GM23338 (cell line): ENCODE results near the gene DOK7. TPM values are rescaled to one million over a fixed set of nuclear protein-coding genes. Genes with fewer than 3 reads are reported as not detected.

Experiments used
- ATAC-seq: fragments of 200-7000 bp; cut with Tn5 transposase; 3 replicates; pipeline ENCODE4 v1.9.1; 2020
- DNase-seq: peaks from one replicate; pipeline ENCODE4 v3.0.0-alpha.2; 2015; ENCODE audit warnings: low spot score
- H2AFZ ChIP-seq: fragments of 200-600 bp; sonication (generic); 2 replicates; pipeline ENCODE4 v1.8.0; 2016; ENCODE audit warnings: antibody characterized with exemption, mild to moderate bottlenecking, moderate library complexity
- H3F3A ChIP-seq: fragments of 200-600 bp; sonication (generic); replicated peaks from 2 replicates; pipeline ENCODE4 v1.8.0; 2017; ENCODE audit warnings: antibody characterized with exemption, mixed run types, low read depth
- H3K27ac ChIP-seq: fragments of 200-600 bp; sonication (generic); 2 replicates; pipeline ENCODE4 v1.6.1; 2016; ENCODE audit warnings: low read depth
- H3K27me3 ChIP-seq: fragments of 200-600 bp; sonication (generic); 2 replicates; pipeline ENCODE4 v1.8.0; 2016; ENCODE audit warnings: mild to moderate bottlenecking, mixed run types, moderate library complexity; ENCODE audit not compliant: insufficient read depth
- H3K36me3 ChIP-seq: fragments of 200-600 bp; sonication (generic); 2 replicates; pipeline ENCODE4 v1.8.0; 2016; ENCODE audit warnings: mild to moderate bottlenecking; ENCODE audit not compliant: insufficient read depth
- H3K4me1 ChIP-seq: fragments of 200-600 bp; sonication (generic); 2 replicates; pipeline ENCODE4 v1.8.0; 2016; ENCODE audit warnings: mild to moderate bottlenecking, moderate library complexity; ENCODE audit not compliant: insufficient read depth
- H3K4me2 ChIP-seq: fragments of 200-600 bp; sonication (generic); 2 replicates; pipeline ENCODE4 v1.7.1; 2017; ENCODE audit warnings: mixed run types
- H3K4me3 ChIP-seq: fragments of 200-600 bp; sonication (generic); 2 replicates; pipeline ENCODE4 v1.6.1; 2016; ENCODE audit warnings: mixed run types
- H3K79me2 ChIP-seq: fragments of 200-600 bp; sonication (generic); replicated peaks from 2 replicates; pipeline ENCODE4 v1.8.0; 2017; ENCODE audit warnings: mild to moderate bottlenecking; ENCODE audit not compliant: insufficient read depth
- H3K9me2 ChIP-seq: fragments of 200-600 bp; sonication (generic); 2 replicates; pipeline ENCODE4 v1.8.0; 2017; ENCODE audit not compliant: insufficient read depth
- H4K20me1 ChIP-seq: fragments of 200-600 bp; sonication (generic); replicated peaks from 2 replicates; pipeline ENCODE4 v1.8.0; 2017; ENCODE audit warnings: mild to moderate bottlenecking; ENCODE audit not compliant: insufficient read depth
- H3K27ac Mint-ChIP-seq: 2 replicates; pipeline ENCODE4 v1.8.0; 2020; ENCODE audit warnings: inconsistent platforms, mild to moderate bottlenecking, moderate library complexity, mixed read lengths
- H3K27me3 Mint-ChIP-seq: 3 replicates; pipeline ENCODE4 v1.8.0; 2022; ENCODE audit warnings: low read depth, mild to moderate bottlenecking, moderate library complexity, mixed read lengths, inconsistent platforms; ENCODE audit not compliant: insufficient read depth, poor library complexity
- H3K36me3 Mint-ChIP-seq: 3 replicates; pipeline ENCODE4 v1.8.0; 2021; ENCODE audit warnings: low read depth, mild to moderate bottlenecking, inconsistent platforms, moderate library complexity, mixed read lengths
- H3K4me1 Mint-ChIP-seq: 3 replicates; pipeline ENCODE4 v1.8.0; 2020; ENCODE audit warnings: mild to moderate bottlenecking, inconsistent platforms, mixed read lengths
- H3K4me3 Mint-ChIP-seq: 3 replicates; pipeline ENCODE4 v1.8.0; 2021; ENCODE audit warnings: moderate library complexity, mild to moderate bottlenecking, inconsistent platforms, mixed read lengths
- H3K9me3 Mint-ChIP-seq: 3 replicates; pipeline ENCODE4 v1.8.0; 2020; ENCODE audit warnings: moderate library complexity, mild to moderate bottlenecking, inconsistent platforms, mixed read lengths
- CREB1 ChIP-seq: fragments of 250-450 bp; sonication (Bioruptor Pico); IDR thresholded peaks from 2 replicates; pipeline ENCODE4 v1.5.0; 2020; ENCODE audit warnings: low read depth, mild to moderate bottlenecking, moderate library complexity
- ETS1 ChIP-seq: IDR thresholded peaks from 2 replicates; pipeline ENCODE4 v1.6.1; 2016; ENCODE audit warnings: antibody characterized with exemption
- EZH2 ChIP-seq: fragments of 200-600 bp; sonication (generic); IDR thresholded peaks from one replicate; pipeline ENCODE4 v1.8.0; 2017; ENCODE audit warnings: antibody characterized with exemption, mild to moderate bottlenecking, low read depth; ENCODE audit not compliant: unreplicated experiment
- EZH2phosphoT487 ChIP-seq: fragments of 200-600 bp; sonication (generic); IDR thresholded peaks from one replicate; pipeline ENCODE4 v1.8.1; 2018; ENCODE audit warnings: antibody characterized with exemption; ENCODE audit not compliant: unreplicated experiment
- NANOG ChIP-seq: IDR thresholded peaks from 2 replicates; pipeline ENCODE4 v1.6.1; 2016; ENCODE audit warnings: antibody characterized with exemption, borderline replicate concordance
- POLR2AphosphoS5 ChIP-seq: IDR thresholded peaks from 2 replicates; pipeline ENCODE4 v1.6.1; 2016; ENCODE audit warnings: antibody characterized with exemption, low read depth
- REST ChIP-seq: IDR thresholded peaks from one replicate; pipeline ENCODE4 v1.6.1; 2018; ENCODE audit warnings: antibody characterized with exemption; ENCODE audit not compliant: unreplicated experiment
- STAT1 ChIP-seq: IDR thresholded peaks from one replicate; pipeline ENCODE4 v1.6.1; 2016; ENCODE audit warnings: antibody characterized with exemption; ENCODE audit not compliant: unreplicated experiment
- ZNF114 ChIP-seq: fragments of 250-450 bp; sonication (Bioruptor Pico); IDR thresholded peaks from 2 replicates; pipeline ENCODE4 v1.5.0; 2020; ENCODE audit warnings: mild to moderate bottlenecking, moderate library complexity
- ZNF331 ChIP-seq: fragments of 250-450 bp; sonication (Bioruptor Pico); IDR thresholded peaks from 2 replicates; pipeline ENCODE4 v1.5.0; 2020; ENCODE audit warnings: low read depth, mild to moderate bottlenecking, moderate library complexity
- polyA plus RNA-seq: library from polyadenylated mRNA; unstranded; fragments of >200 nt; fragmentation: Nextera tagmentation; extraction: Ambion mirVana; gene quantifications from 2 replicates; pipeline ENCODE4 v1.2.1, GENCODE V29; 2016
- total RNA-seq: library from RNA; depleted of rRNA; stranded (reverse); fragments of >200 nt; shearing (Covaris generic); gene quantifications from 2 replicates; pipeline ENCODE4 v1.2.3, GENCODE V29; 2014
- TF ChIP-seq, protein P1 (sequence below), 2 experiments: fragments of 200-600 bp in 1 of 2; sonication (generic) in 1 of 2; conservative IDR thresholded peaks; 2 replicates each; pipeline versions ENCODE4 v1.5.1 to v1.6.1; 2016 to 2017; ENCODE audit warnings: antibody characterized with exemption in 2 of 2, low read depth in 2 of 2, mild to moderate bottlenecking in 2 of 2, moderate library complexity in 1 of 2

Gene DOK7
- total and polyA plus RNA-seq, 2 experiments from 2014 or later = 0.34 to 0.52 TPM

GRCh38 chr4:3499710-3500109 lies 36.6 kb downstream of the DOK7 start:
- DNase-seq (no peak), ATAC-seq (no peak)
- no peaks in the 10 kb centered on the region for H3K9me3 Mint-ChIP-seq
- H3K27ac Mint-ChIP-seq = no peak overlapping the region
- Histone ChIP-seq H3K4me2 (no peak overlapping the region), H2AFZ (no peak overlapping the region), H3K4me1 (no peaks in the 10 kb centered on the region), H3K36me3 (no peaks in the 10 kb centered on the region), H3K9me2 (no peaks in the 10 kb centered on the region), H4K20me1 (peaks cover 17% of the 10 kb centered on the region), H3K79me2 (peaks cover 5% of the 10 kb centered on the region; the same call in 1 of the 2 replicates), H3K27ac (no peak overlapping the region), H3K27me3 (peaks cover 33% of the 10 kb centered on the region), H3F3A (no peaks in the 10 kb centered on the region), H3K4me3 (no peak overlapping the region)
- peaks cover 5% of the 10 kb centered on the region for H3K36me3 Mint-ChIP-seq
- TF ChIP-seq REST = no peak
- no peak for TF ChIP-seq ZNF114 (CRISPR knock-in tag)
- no peak for TF ChIP-seq POLR2AphosphoS5
- no peak for TF ChIP-seq NANOG
- TF ChIP-seq ZNF331 = no peak
- no peak for TF ChIP-seq STAT1
- TF ChIP-seq CREB1 = no peak
- TF ChIP-seq EZH2 = no peak
- no peak for TF ChIP-seq EZH2phosphoT487
- no peak for TF ChIP-seq ETS1
- peaks cover 35% of the 10 kb centered on the region for H3K27me3 Mint-ChIP-seq
- H3K4me3 Mint-ChIP-seq = no peak overlapping the region
- H3K4me1 Mint-ChIP-seq = no peaks in the 10 kb centered on the region; the same call in 2 of the 3 replicates

GRCh38 chr4:3500111-3500510 lies 37.0 kb downstream of the DOK7 start:
- peaks cover 29% of the 10 kb centered on the region for H3K27me3 ChIP-seq
- H4K20me1 ChIP-seq = peaks cover 17% of the 10 kb centered on the region
- H3K27ac Mint-ChIP-seq = no peak overlapping the region
- TF ChIP-seq, protein P1, sequence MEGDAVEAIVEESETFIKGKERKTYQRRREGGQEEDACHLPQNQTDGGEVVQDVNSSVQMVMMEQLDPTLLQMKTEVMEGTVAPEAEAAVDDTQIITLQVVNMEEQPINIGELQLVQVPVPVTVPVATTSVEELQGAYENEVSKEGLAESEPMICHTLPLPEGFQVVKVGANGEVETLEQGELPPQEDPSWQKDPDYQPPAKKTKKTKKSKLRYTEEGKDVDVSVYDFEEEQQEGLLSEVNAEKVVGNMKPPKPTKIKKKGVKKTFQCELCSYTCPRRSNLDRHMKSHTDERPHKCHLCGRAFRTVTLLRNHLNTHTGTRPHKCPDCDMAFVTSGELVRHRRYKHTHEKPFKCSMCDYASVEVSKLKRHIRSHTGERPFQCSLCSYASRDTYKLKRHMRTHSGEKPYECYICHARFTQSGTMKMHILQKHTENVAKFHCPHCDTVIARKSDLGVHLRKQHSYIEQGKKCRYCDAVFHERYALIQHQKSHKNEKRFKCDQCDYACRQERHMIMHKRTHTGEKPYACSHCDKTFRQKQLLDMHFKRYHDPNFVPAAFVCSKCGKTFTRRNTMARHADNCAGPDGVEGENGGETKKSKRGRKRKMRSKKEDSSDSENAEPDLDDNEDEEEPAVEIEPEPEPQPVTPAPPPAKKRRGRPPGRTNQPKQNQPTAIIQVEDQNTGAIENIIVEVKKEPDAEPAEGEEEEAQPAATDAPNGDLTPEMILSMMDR (conservative IDR thresholded peaks at IDR 0.05; ENCODE audit: low read depth in 2 of 2) = no peak
- TF ChIP-seq EZH2 (no peak), CREB1 (no peak)

More at GRCh38 chr4:3500111-3500510, 37.0 kb downstream of the DOK7 start:
- Mint-ChIP-seq H3K36me3 (peaks cover 8% of the 10 kb centered on the region), H3K4me1 (no peaks in the 10 kb centered on the region; the same call in 2 of the 3 replicates), H3K4me3 (no peak overlapping the region), H3K27me3 (peaks cover 31% of the 10 kb centered on the region), H3K9me3 (no peaks in the 10 kb centered on the region)
- no peaks in the 10 kb centered on the region for H3K36me3 ChIP-seq
- no peaks in the 10 kb centered on the region for H3K4me1 ChIP-seq
- no peak for DNase-seq
- H3K4me2 ChIP-seq = no peak overlapping the region
- H3F3A ChIP-seq = no peaks in the 10 kb centered on the region
- no peak overlapping the region for H3K27ac ChIP-seq
- no peak overlapping the region for H3K4me3 ChIP-seq
- H3K79me2 ChIP-seq = peaks cover 5% of the 10 kb centered on the region; the same call in 1 of the 2 replicates
- ATAC-seq = no peak
- no peaks in the 10 kb centered on the region for H3K9me2 ChIP-seq
- no peak overlapping the region for H2AFZ ChIP-seq
